ENCODE results near the gene OLFML3. TPM values are rescaled to one million over a fixed set of nuclear protein-coding genes. Genes with fewer than 3 reads are reported as not detected.
A peak's percentile ranks its signal among the peaks of the same experiment; 100 is the strongest.

The OLFML3 gene
- total and polyA plus RNA-seq, 2 of the 8 experiments (the other 6 are each of a cell fraction or from before 2014, with no cell fraction given): 56.0 to 72.3 TPM

- no peak overlapping the region for H3K27ac ChIP-seq (ENCODE audit: low read depth, low read length)
- FAIRE-seq: no peak
- H4K20me1 ChIP-seq (replicated peaks in 1 of 2; ENCODE audit: control insufficient read depth in 1 of 2, insufficient read depth in 2 of 2, low read length in 2 of 2): no peaks in the 10 kb centered on the region
- 84% methylated on average over 2 of the region's 2 CpGs; no CpG with 5 or more reads in 1 of the 2 experiments for WGBS, 2 experiments (ENCODE audit: extremely low coverage in 1 of 2, insufficient coverage in 1 of 2, insufficient read length in 1 of 2, insufficient replicate concordance in 2 of 2, low coverage in 1 of 2, low lambda C conversion rate in 2 of 2, missing lambda C conversion rate in 1 of 2)
- peaks cover 3 to 16% (median 12%) of the 10 kb centered on the region in 4 experiments for H3K4me1 ChIP-seq (replicated peaks in 1 of 4; ENCODE audit: control insufficient read depth in 3 of 4, insufficient read depth in 4 of 4, low read length in 3 of 4)
- no peaks in the 10 kb centered on the region for H3K23me2 ChIP-seq (ENCODE audit: low read depth, low read length)
- no peaks in the 10 kb centered on the region for H3K36me3 ChIP-seq (ENCODE audit: control insufficient read depth in 2 of 4, insufficient read depth in 4 of 4, low read length in 3 of 4)
- no peak overlapping the region for H2BK12ac ChIP-seq (ENCODE audit: low read depth, low read length)
- H3K14ac ChIP-seq (ENCODE audit: insufficient read length): no peak overlapping the region
- no peak overlapping the region for H2BK20ac ChIP-seq (ENCODE audit: low read length)
- H3K23ac ChIP-seq (ENCODE audit: insufficient read length): no peak overlapping the region
- H2BK120ac ChIP-seq (replicated peaks; ENCODE audit: low read depth, low read length): no peak overlapping the region
- no peaks in the 10 kb centered on the region; a peak in 3 of 4 replicates for H3K9me3 ChIP-seq (ENCODE audit: insufficient read depth in 2 of 2, low read depth in 1 of 2, low read length in 1 of 2)
- no peak overlapping the region for H4K91ac ChIP-seq (replicated peaks; ENCODE audit: insufficient read length, low read length)
- H2AK5ac ChIP-seq (ENCODE audit: low read depth, low read length): no peak overlapping the region
- no peaks in the 10 kb centered on the region; a peak in 1 of 7 replicates for H3K27me3 ChIP-seq (replicated peaks in 1 of 4; ENCODE audit: control insufficient read depth in 3 of 4, extremely low read depth in 1 of 4, insufficient read depth in 3 of 4, low read length in 3 of 4)
- no peaks in the 10 kb centered on the region for H3K79me2 ChIP-seq (ENCODE audit: control insufficient read depth in 1 of 2, insufficient read depth in 2 of 2, low read length in 2 of 2)
- H3K4me2 ChIP-seq (ENCODE audit: insufficient read depth in 1 of 2, low read depth in 2 of 2, low read length in 2 of 2): no peak overlapping the region
- H3K4me3 ChIP-seq (ENCODE audit: extremely low read depth in 1 of 4, insufficient read depth in 2 of 4, low read depth in 3 of 4, low read length in 4 of 4): no peak overlapping the region
- no peak overlapping the region for H4K8ac ChIP-seq (ENCODE audit: extremely low read depth, insufficient read depth, low read length)
- H3K56ac ChIP-seq (replicated peaks; ENCODE audit: insufficient read length, low read depth, low read length): no peak overlapping the region
- H2AFZ ChIP-seq (ENCODE audit: low read length): peak overlapping the region; percentile 77; the same call in 1 of the 2 replicates
- no peak overlapping the region for H4K5ac ChIP-seq (ENCODE audit: insufficient read length, low read depth, low read length)
- DNase-seq (ENCODE audit: low read depth in 1 of 2, low spot score in 2 of 2): no peak
- H2BK15ac ChIP-seq (ENCODE audit: low read length): 0 out of 2 replicates have a peak overlapping the region, but pooled peaks have one; percentile 18
- H3K79me1 ChIP-seq (ENCODE audit: low read depth, low read length): no peaks in the 10 kb centered on the region
- no peak overlapping the region; the same call in 1 of the 2 replicates for H3K18ac ChIP-seq (ENCODE audit: extremely low read depth, low read length)
- H3K4ac ChIP-seq (replicated peaks; ENCODE audit: insufficient read length, low read depth, low read length): no peak overlapping the region
- ChIA-PET CTCF (ENCODE audit: partially characterized antibody) (interaction anchor here (2.0 to 3.7 kb wide), 2 partner anchors 17 to 20 kb away, joined by 9 to 23 read pairs; partner anchors contain the start of gene OLFML3), POLR2A (ENCODE audit: partially characterized antibody) (interaction anchor here (1.5 kb wide), 1 partner anchor 10 kb away, joined by 3 read pairs; no protein-coding TSS in a partner anchor)
- no peak overlapping the region for H2BK5ac ChIP-seq (ENCODE audit: low read depth, low read length)
- H3K9ac ChIP-seq (replicated peaks in 1 of 4; ENCODE audit: extremely low read depth in 1 of 4, low read depth in 3 of 4, low read length in 3 of 4): no peak overlapping the region
- TF ChIP-seq, protein P1, sequence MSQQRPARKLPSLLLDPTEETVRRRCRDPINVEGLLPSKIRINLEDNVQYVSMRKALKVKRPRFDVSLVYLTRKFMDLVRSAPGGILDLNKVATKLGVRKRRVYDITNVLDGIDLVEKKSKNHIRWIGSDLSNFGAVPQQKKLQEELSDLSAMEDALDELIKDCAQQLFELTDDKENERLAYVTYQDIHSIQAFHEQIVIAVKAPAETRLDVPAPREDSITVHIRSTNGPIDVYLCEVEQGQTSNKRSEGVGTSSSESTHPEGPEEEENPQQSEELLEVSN (IDR thresholded peaks at IDR 0.05): no peak
- TF ChIP-seq GTF2F1 (IDR thresholded peaks at IDR 0.05; ENCODE audit: borderline replicate concordance, low read depth, low read length) (no peak), CEBPB (IDR thresholded peaks at IDR 0.05; ENCODE audit: low read depth, low read length) (no peak)
Measured at GRCh38 chr1:113999799-114000198, 20.5 kb downstream of the OLFML3 start.

Measured in H1 (cell line).